Measurements from ENCODE around the gene SMARCD1.

- TF ChIP-seq, protein P1, sequence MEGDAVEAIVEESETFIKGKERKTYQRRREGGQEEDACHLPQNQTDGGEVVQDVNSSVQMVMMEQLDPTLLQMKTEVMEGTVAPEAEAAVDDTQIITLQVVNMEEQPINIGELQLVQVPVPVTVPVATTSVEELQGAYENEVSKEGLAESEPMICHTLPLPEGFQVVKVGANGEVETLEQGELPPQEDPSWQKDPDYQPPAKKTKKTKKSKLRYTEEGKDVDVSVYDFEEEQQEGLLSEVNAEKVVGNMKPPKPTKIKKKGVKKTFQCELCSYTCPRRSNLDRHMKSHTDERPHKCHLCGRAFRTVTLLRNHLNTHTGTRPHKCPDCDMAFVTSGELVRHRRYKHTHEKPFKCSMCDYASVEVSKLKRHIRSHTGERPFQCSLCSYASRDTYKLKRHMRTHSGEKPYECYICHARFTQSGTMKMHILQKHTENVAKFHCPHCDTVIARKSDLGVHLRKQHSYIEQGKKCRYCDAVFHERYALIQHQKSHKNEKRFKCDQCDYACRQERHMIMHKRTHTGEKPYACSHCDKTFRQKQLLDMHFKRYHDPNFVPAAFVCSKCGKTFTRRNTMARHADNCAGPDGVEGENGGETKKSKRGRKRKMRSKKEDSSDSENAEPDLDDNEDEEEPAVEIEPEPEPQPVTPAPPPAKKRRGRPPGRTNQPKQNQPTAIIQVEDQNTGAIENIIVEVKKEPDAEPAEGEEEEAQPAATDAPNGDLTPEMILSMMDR (IDR thresholded peaks at IDR 0.05; ENCODE audit: insufficient read depth, low read length) = no peak
- TF ChIP-seq POLR2AphosphoS5 (IDR thresholded peaks at IDR 0.05; ENCODE audit: low read depth) = no peak
- TF ChIP-seq, protein P2, sequence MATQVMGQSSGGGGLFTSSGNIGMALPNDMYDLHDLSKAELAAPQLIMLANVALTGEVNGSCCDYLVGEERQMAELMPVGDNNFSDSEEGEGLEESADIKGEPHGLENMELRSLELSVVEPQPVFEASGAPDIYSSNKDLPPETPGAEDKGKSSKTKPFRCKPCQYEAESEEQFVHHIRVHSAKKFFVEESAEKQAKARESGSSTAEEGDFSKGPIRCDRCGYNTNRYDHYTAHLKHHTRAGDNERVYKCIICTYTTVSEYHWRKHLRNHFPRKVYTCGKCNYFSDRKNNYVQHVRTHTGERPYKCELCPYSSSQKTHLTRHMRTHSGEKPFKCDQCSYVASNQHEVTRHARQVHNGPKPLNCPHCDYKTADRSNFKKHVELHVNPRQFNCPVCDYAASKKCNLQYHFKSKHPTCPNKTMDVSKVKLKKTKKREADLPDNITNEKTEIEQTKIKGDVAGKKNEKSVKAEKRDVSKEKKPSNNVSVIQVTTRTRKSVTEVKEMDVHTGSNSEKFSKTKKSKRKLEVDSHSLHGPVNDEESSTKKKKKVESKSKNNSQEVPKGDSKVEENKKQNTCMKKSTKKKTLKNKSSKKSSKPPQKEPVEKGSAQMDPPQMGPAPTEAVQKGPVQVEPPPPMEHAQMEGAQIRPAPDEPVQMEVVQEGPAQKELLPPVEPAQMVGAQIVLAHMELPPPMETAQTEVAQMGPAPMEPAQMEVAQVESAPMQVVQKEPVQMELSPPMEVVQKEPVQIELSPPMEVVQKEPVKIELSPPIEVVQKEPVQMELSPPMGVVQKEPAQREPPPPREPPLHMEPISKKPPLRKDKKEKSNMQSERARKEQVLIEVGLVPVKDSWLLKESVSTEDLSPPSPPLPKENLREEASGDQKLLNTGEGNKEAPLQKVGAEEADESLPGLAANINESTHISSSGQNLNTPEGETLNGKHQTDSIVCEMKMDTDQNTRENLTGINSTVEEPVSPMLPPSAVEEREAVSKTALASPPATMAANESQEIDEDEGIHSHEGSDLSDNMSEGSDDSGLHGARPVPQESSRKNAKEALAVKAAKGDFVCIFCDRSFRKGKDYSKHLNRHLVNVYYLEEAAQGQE (IDR thresholded peaks at IDR 0.05; ENCODE audit: insufficient replicate concordance, low read depth) = no peak
- no peak for TF ChIP-seq SPI1 (IDR thresholded peaks at IDR 0.05; ENCODE audit: borderline replicate concordance, low read depth)
- no peak for TF ChIP-seq GABPA (IDR thresholded peaks at IDR 0.05; ENCODE audit: low read depth)
Observed at GRCh38 chr12:50145439-50145838, 60.3 kb downstream of the SMARCD1 start.

All from HL-60 (cell line).